H1 (cell line): ENCODE data around the gene ATCAY. TPM values are rescaled to one million over a fixed set of nuclear protein-coding genes. Genes with fewer than 3 reads are reported as not detected.

Experiments used
- CTCF ChIA-PET: fragments of 300-600 bp; sonication (Branson Sonifier 250); formaldehyde crosslinking; loops from one replicate; lab custom pipeline; 2021; ENCODE audit not compliant: partially characterized antibody; lab: Charles Lee
- POLR2A ChIA-PET: fragments of 300-600 bp; sonication (Branson Sonifier 250); formaldehyde crosslinking; loops from one replicate; lab custom pipeline; 2021; ENCODE audit warnings: inconsistent platforms; ENCODE audit not compliant: partially characterized antibody; lab: Charles Lee
- DNase-seq, 2 experiments: peaks; one replicate each; pipeline versions ENCODE4 v3.0.0 to v3.0.0-alpha.2; 2010 to 2022; ENCODE audit warnings: low spot score in 2 of 2, low read depth in 1 of 2, mixed read lengths in 1 of 2
- FAIRE-seq: peaks from 2 replicates; lab custom pipeline; 2011; peaks lifted over from hg19 to GRCh38; lab: Jason Lieb, UNC
- H2AFZ ChIP-seq: 2 replicates; pipeline ENCODE4 v1.8.1; 2012; ENCODE audit warnings: low read length, inconsistent platforms
- H2AK5ac ChIP-seq: 2 replicates; pipeline ENCODE4 v1.6.1; 2013; ENCODE audit warnings: low read depth, low read length
- H2BK120ac ChIP-seq: replicated peaks from 2 replicates; pipeline ENCODE3; 2013; ENCODE audit warnings: low read depth, low read length, inconsistent platforms
- H2BK12ac ChIP-seq: 2 replicates; pipeline ENCODE4 v1.6.1; 2013; ENCODE audit warnings: low read depth, low read length
- H2BK15ac ChIP-seq: 2 replicates; pipeline ENCODE4 v1.6.1; 2013; ENCODE audit warnings: low read length
- H2BK20ac ChIP-seq: 2 replicates; pipeline ENCODE4 v1.6.1; 2013; ENCODE audit warnings: low read length
- H2BK5ac ChIP-seq: 2 replicates; pipeline ENCODE4 v1.6.1; 2013; ENCODE audit warnings: low read depth, low read length
- H3K14ac ChIP-seq: 2 replicates; pipeline ENCODE4 v1.6.1; 2013; ENCODE audit warnings: inconsistent platforms; ENCODE audit not compliant: insufficient read length
- H3K18ac ChIP-seq: 2 replicates; pipeline ENCODE4 v1.6.1; 2013; ENCODE audit warnings: low read length; ENCODE audit errors: extremely low read depth
- H3K23ac ChIP-seq: 2 replicates; pipeline ENCODE4 v1.6.1; 2013; ENCODE audit warnings: inconsistent platforms; ENCODE audit not compliant: insufficient read length
- H3K23me2 ChIP-seq: 2 replicates; pipeline ENCODE4 v1.6.1; 2013; ENCODE audit warnings: low read depth, low read length
- H3K27ac ChIP-seq: 2 replicates; pipeline ENCODE4 v1.6.1; 2011; ENCODE audit warnings: low read depth, low read length, inconsistent platforms
- H3K27me3 ChIP-seq, 4 experiments: replicated peaks in 1 of 4; 1 replicate in 1 of 4; 2 replicates in 3 of 4; pipeline versions ENCODE4 v1.6.1 to v1.8.1; 2011 to 2013; ENCODE audit warnings: low read length in 3 of 4, mild to moderate bottlenecking in 3 of 4, inconsistent platforms in 2 of 4, mixed read lengths in 2 of 4, moderate library complexity in 1 of 4; ENCODE audit not compliant: control insufficient read depth in 3 of 4, insufficient read depth in 3 of 4; ENCODE audit errors: extremely low read depth in 1 of 4
- H3K36me3 ChIP-seq, 4 experiments: 2 replicates each; pipeline versions ENCODE4 v1.6.1 to v1.8.1; 2011 to 2013; ENCODE audit warnings: mild to moderate bottlenecking in 4 of 4, low read length in 3 of 4, moderate library complexity in 2 of 4, control low read depth in 1 of 4, inconsistent platforms in 1 of 4; ENCODE audit not compliant: insufficient read depth in 4 of 4, control insufficient read depth in 2 of 4
- H3K4ac ChIP-seq: replicated peaks from 2 replicates; pipeline ENCODE3; 2013; ENCODE audit warnings: low read length, low read depth, mixed read lengths, inconsistent platforms; ENCODE audit not compliant: insufficient read length
- H3K4me1 ChIP-seq, 4 experiments: replicated peaks in 1 of 4; 1 replicate in 1 of 4; 2 replicates in 3 of 4; pipeline versions ENCODE4 v1.6.1 to v1.8.1; 2011 to 2013; ENCODE audit warnings: low read length in 3 of 4, inconsistent platforms in 2 of 4, mixed read lengths in 1 of 4; ENCODE audit not compliant: insufficient read depth in 4 of 4, control insufficient read depth in 3 of 4
- H3K4me2 ChIP-seq, 2 experiments: 2 replicates each; pipeline versions ENCODE4 v1.6.1 to v1.8.1; 2011 to 2013; ENCODE audit warnings: low read depth in 2 of 2, low read length in 2 of 2, control low read depth in 1 of 2, inconsistent platforms in 1 of 2, mild to moderate bottlenecking in 1 of 2; ENCODE audit not compliant: insufficient read depth in 1 of 2
- H3K4me3 ChIP-seq, 4 experiments: fragments of 200-600, 300-600 bp in 1 of 4; sonication (generic), shearing (Covaris generic), sonication (Bioruptor Twin) in 1 of 4; 2 replicates each; pipeline versions ENCODE4 v1.5.1 to v1.8.1; 2011 to 2016; ENCODE audit warnings: low read length in 4 of 4, low read depth in 3 of 4, control low read depth in 2 of 4, inconsistent platforms in 2 of 4, mild to moderate bottlenecking in 2 of 4, mixed read lengths in 1 of 4, moderate library complexity in 1 of 4; ENCODE audit not compliant: insufficient read depth in 2 of 4; ENCODE audit errors: extremely low read depth in 1 of 4
- H3K56ac ChIP-seq: replicated peaks from 2 replicates; pipeline ENCODE3; 2013; ENCODE audit warnings: low read depth, mild to moderate bottlenecking, mixed read lengths, low read length, inconsistent platforms; ENCODE audit not compliant: insufficient read length
- H3K79me1 ChIP-seq: 2 replicates; pipeline ENCODE4 v1.6.1; 2013; ENCODE audit warnings: low read depth, low read length, control low read depth
- H3K79me2 ChIP-seq, 2 experiments: 2 replicates each; pipeline versions ENCODE4 v1.6.1 to v1.8.1; 2012 to 2013; ENCODE audit warnings: low read length in 2 of 2, mild to moderate bottlenecking in 2 of 2, inconsistent platforms in 1 of 2; ENCODE audit not compliant: insufficient read depth in 2 of 2, control insufficient read depth in 1 of 2
- H3K9ac ChIP-seq, 4 experiments: replicated peaks in 1 of 4; 1 replicate in 1 of 4; 2 replicates in 3 of 4; pipeline versions ENCODE4 v1.6.1 to v1.8.1; 2011 to 2013; ENCODE audit warnings: low read depth in 3 of 4, low read length in 3 of 4, control low read depth in 2 of 4, mild to moderate bottlenecking in 2 of 4, moderate library complexity in 2 of 4, inconsistent platforms in 1 of 4; ENCODE audit errors: extremely low read depth in 1 of 4
- H3K9me3 ChIP-seq, 2 experiments: 2 replicates each; pipeline versions ENCODE4 v1.6.1 to v1.8.1; 2012 to 2013; ENCODE audit warnings: mild to moderate bottlenecking in 2 of 2, moderate library complexity in 2 of 2, control low read depth in 1 of 2, inconsistent platforms in 1 of 2, low read depth in 1 of 2, low read length in 1 of 2, mixed read lengths in 1 of 2; ENCODE audit not compliant: insufficient read depth in 2 of 2
- H4K20me1 ChIP-seq, 2 experiments: replicated peaks in 1 of 2; 2 replicates each; pipeline versions ENCODE3 to v1.8.1; 2011 to 2013; ENCODE audit warnings: inconsistent platforms in 2 of 2, low read length in 2 of 2, mild to moderate bottlenecking in 1 of 2; ENCODE audit not compliant: insufficient read depth in 2 of 2, control insufficient read depth in 1 of 2
- H4K5ac ChIP-seq: 2 replicates; pipeline ENCODE4 v1.6.1; 2013; ENCODE audit warnings: low read length, low read depth, mixed read lengths, inconsistent platforms; ENCODE audit not compliant: insufficient read length
- H4K8ac ChIP-seq: 2 replicates; pipeline ENCODE4 v1.8.0; 2013; ENCODE audit warnings: mild to moderate bottlenecking, moderate library complexity, low read length, inconsistent platforms; ENCODE audit not compliant: insufficient read depth; ENCODE audit errors: extremely low read depth
- H4K91ac ChIP-seq: replicated peaks from 2 replicates; pipeline ENCODE3; 2013; ENCODE audit warnings: low read length, mixed read lengths, inconsistent platforms; ENCODE audit not compliant: insufficient read length
- EZH2 ChIP-seq: fragments of 200-600 bp; sonication (generic); IDR thresholded peaks from 2 replicates; pipeline ENCODE4 v1.7.1; 2012; ENCODE audit warnings: low read depth, mild to moderate bottlenecking, moderate library complexity, low read length, inconsistent platforms; ENCODE audit not compliant: severe bottlenecking
- GTF2F1 ChIP-seq: IDR thresholded peaks from 2 replicates; pipeline ENCODE4 v1.6.1; 2012; ENCODE audit warnings: low read depth, low read length, improper control_type of control experiment, borderline replicate concordance
- JUND ChIP-seq: IDR thresholded peaks from 2 replicates; pipeline ENCODE4 v1.6.1; 2011; ENCODE audit warnings: mild to moderate bottlenecking, improper control_type of control experiment, low read length
- KDM1A ChIP-seq: fragments of 200-600, 300-600 bp; sonication (generic); IDR thresholded peaks from 2 replicates; pipeline ENCODE4 v1.7.1; 2016; ENCODE audit warnings: mild to moderate bottlenecking, low read length, borderline replicate concordance
- NANOG ChIP-seq: IDR thresholded peaks from 2 replicates; pipeline ENCODE4 v1.6.1; 2011; ENCODE audit warnings: low read length, low read depth, mild to moderate bottlenecking, inconsistent platforms; ENCODE audit not compliant: insufficient read depth, poor library complexity, severe bottlenecking
- NRF1 ChIP-seq: IDR thresholded peaks from 2 replicates; pipeline ENCODE4 v1.6.1; 2011; ENCODE audit warnings: mild to moderate bottlenecking, low read depth, low read length, improper control_type of control experiment
- POLR2A ChIP-seq, 2 experiments: IDR thresholded peaks; 1 replicate in 1 of 2; 2 replicates in 1 of 2; pipeline ENCODE4 v1.6.1; 2011; ENCODE audit warnings: low read depth in 2 of 2, low read length in 2 of 2, mild to moderate bottlenecking in 2 of 2; ENCODE audit errors: control extremely low read depth in 1 of 2
- POU5F1 ChIP-seq: IDR thresholded peaks from 2 replicates; pipeline ENCODE4 v1.6.1; 2011; ENCODE audit warnings: low read depth, mild to moderate bottlenecking, low read length, moderate library complexity
- SP1 ChIP-seq: IDR thresholded peaks from 2 replicates; pipeline ENCODE4 v1.6.1; 2011; ENCODE audit warnings: low read depth, low read length
- SP4 ChIP-seq: IDR thresholded peaks from 2 replicates; pipeline ENCODE4 v1.6.1; 2012; ENCODE audit warnings: low read length, inconsistent platforms
- TBP ChIP-seq: IDR thresholded peaks from 2 replicates; pipeline ENCODE4 v1.6.1; 2011; ENCODE audit warnings: low read depth, low read length, improper control_type of control experiment
- ZNF274 ChIP-seq: IDR thresholded peaks from 2 replicates; pipeline ENCODE4 v1.7.0; 2012; ENCODE audit warnings: low read length, borderline replicate concordance; ENCODE audit errors: extremely low read depth
- WGBS, 2 experiments: shearing (Covaris generic) in 1 of 2; methylation state at CpG; one replicate each; pipeline versions ENCODE4 v1.1.6 to v1.1.7; 2013 to 2015; ENCODE audit warnings: low lambda C conversion rate in 2 of 2, mixed read lengths in 2 of 2, inconsistent platforms in 1 of 2, low coverage in 1 of 2, missing lambda C conversion rate in 1 of 2; ENCODE audit not compliant: insufficient replicate concordance in 2 of 2, insufficient coverage in 1 of 2, insufficient read length in 1 of 2; ENCODE audit errors: extremely low coverage in 1 of 2, missing lambda C conversion rate in 1 of 2; 5-methylcytosine and 5-hydroxymethylcytosine counted together
- polyA plus RNA-seq, 7 experiments: library from polyadenylated mRNA; depleted of rRNA in 3 of 7; stranded (reverse) in 5 of 7; unstranded in 2 of 7; fragments of >200 nt in 5 of 7; fragments of 200-250 nt in 2 of 7; gene quantifications; 1 replicate in 5 of 7; 2 replicates in 1 of 7; 4 replicates in 1 of 7; pipeline versions ENCODE4 v1.2.1 to v1.2.3, GENCODE V29; 2011 to 2013; ENCODE audit warnings: missing spikeins in 2 of 7, mixed read lengths in 2 of 7
- total RNA-seq: library from RNA; stranded (reverse); fragmentation: NEBNext Ultra II Directional; extraction: Animal tissue kit (Norgen Biotek cat#: 25700); gene quantifications from 2 replicates; pipeline ENCODE4 v1.2.1, GENCODE V29; 2021
- TF ChIP-seq, protein P1 (sequence below), 3 experiments: IDR thresholded peaks; 1 replicate in 2 of 3; 2 replicates in 1 of 3; pipeline versions ENCODE4 v1.5.1 to v1.6.1; 2011; ENCODE audit warnings: low read length in 3 of 3, mild to moderate bottlenecking in 3 of 3, inconsistent platforms in 2 of 3, low read depth in 1 of 3, moderate library complexity in 1 of 3; ENCODE audit not compliant: insufficient read depth in 1 of 3; ENCODE audit errors: control extremely low read depth in 1 of 3

Gene ATCAY
- total and polyA plus RNA-seq, 2 of the 8 experiments (the other 6 are each of a cell fraction or from before 2014, with no cell fraction given), result 24.4 to 33.8 TPM

DNA sequence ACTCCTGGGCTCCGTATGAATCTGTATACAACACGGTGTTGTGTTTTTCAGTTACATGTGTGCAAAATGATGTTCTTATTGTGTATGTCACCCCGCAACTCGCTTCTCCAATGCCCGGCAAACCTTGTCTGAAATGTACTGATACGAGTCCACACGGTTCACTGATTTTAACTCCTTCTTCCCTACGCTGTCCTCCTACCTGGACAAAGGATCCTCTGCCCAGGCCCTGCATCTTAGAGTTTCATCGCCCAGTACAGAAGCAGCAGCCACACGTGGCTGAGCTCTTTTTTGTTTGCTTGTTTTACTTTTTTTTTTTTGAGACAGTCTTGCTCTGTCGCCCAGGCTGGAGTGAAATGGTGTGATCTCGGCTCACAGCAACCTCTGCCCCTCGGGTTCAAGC is 40.5 kb upstream of the ATCAY start:
- H3K9ac ChIP-seq, result no peak overlapping the region
- no peak overlapping the region for H3K27ac ChIP-seq
- H3K4me1 ChIP-seq, result no peaks in the 10 kb centered on the region
- no peak overlapping the region for H2BK12ac ChIP-seq
- no peaks in the 10 kb centered on the region for H3K36me3 ChIP-seq
- no peak overlapping the region for H2BK15ac ChIP-seq
- H4K5ac ChIP-seq, result no peak overlapping the region
- H3K79me1 ChIP-seq, result no peaks in the 10 kb centered on the region
- H4K8ac ChIP-seq, result no peak overlapping the region
- no peak overlapping the region for H2BK20ac ChIP-seq
- CTCF ChIA-PET, result interaction anchor here (1.0 to 3.0 kb wide), 4 partner anchors 9 to 19 kb away, joined by 3 to 21 read pairs (median 8); no protein-coding TSS in a partner anchor
- H2BK5ac ChIP-seq, result no peak overlapping the region
- no peak overlapping the region for H3K4me2 ChIP-seq
- no peaks in the 10 kb centered on the region for H3K79me2 ChIP-seq
- no peak overlapping the region for H3K4me3 ChIP-seq
- no peak overlapping the region for H4K91ac ChIP-seq
- H2AFZ ChIP-seq, result no peak overlapping the region
- H3K23me2 ChIP-seq, result no peaks in the 10 kb centered on the region
- H3K18ac ChIP-seq, result no peak overlapping the region
- H3K27me3 ChIP-seq, result no peaks in the 10 kb centered on the region
- no peak overlapping the region for H3K14ac ChIP-seq
- POLR2A ChIA-PET, result interaction anchor here (0.6 kb wide), 1 partner anchor 146 kb away, joined by 4 read pairs; the partner anchor contains the start of gene EEF2
- FAIRE-seq (no peak), DNase-seq (no peak)
- H3K23ac ChIP-seq, result no peak overlapping the region
- H3K56ac ChIP-seq, result no peak overlapping the region
- no peaks in the 10 kb centered on the region for H4K20me1 ChIP-seq
- H3K9me3 ChIP-seq, result peaks cover 6 to 11% of the 10 kb centered on the region in 2 experiments
- H2BK120ac ChIP-seq, result no peak overlapping the region
- no peak overlapping the region for H3K4ac ChIP-seq
- 86% methylated on average over 13 of the region's 13 CpGs; no CpG with 5 or more reads in 1 of the 2 experiments for WGBS, 2 experiments
- H2AK5ac ChIP-seq, result no peak overlapping the region
- TF ChIP-seq POU5F1, result no peak
- TF ChIP-seq SP1, result no peak
- TF ChIP-seq KDM1A, result no peak
- no peak for TF ChIP-seq SP4
- TF ChIP-seq EZH2, result no peak
- no peak for TF ChIP-seq ZNF274
- no peak for TF ChIP-seq NANOG
- TF ChIP-seq TBP, result no peak
- TF ChIP-seq GTF2F1, result no peak
- TF ChIP-seq NRF1, result no peak
- no peak for TF ChIP-seq POLR2A (IDR thresholded peaks at IDR 0.05; ENCODE audit: control extremely low read depth in 1 of 2, low read depth in 2 of 2, low read length in 2 of 2)
- no peak for TF ChIP-seq JUND
- TF ChIP-seq, protein P1, sequence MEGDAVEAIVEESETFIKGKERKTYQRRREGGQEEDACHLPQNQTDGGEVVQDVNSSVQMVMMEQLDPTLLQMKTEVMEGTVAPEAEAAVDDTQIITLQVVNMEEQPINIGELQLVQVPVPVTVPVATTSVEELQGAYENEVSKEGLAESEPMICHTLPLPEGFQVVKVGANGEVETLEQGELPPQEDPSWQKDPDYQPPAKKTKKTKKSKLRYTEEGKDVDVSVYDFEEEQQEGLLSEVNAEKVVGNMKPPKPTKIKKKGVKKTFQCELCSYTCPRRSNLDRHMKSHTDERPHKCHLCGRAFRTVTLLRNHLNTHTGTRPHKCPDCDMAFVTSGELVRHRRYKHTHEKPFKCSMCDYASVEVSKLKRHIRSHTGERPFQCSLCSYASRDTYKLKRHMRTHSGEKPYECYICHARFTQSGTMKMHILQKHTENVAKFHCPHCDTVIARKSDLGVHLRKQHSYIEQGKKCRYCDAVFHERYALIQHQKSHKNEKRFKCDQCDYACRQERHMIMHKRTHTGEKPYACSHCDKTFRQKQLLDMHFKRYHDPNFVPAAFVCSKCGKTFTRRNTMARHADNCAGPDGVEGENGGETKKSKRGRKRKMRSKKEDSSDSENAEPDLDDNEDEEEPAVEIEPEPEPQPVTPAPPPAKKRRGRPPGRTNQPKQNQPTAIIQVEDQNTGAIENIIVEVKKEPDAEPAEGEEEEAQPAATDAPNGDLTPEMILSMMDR (IDR thresholded peaks at IDR 0.05; ENCODE audit: control extremely low read depth in 1 of 3, insufficient read depth in 1 of 3, low read depth in 1 of 3, low read length in 3 of 3), result no peak
